NOMO-1 treated with DMSO at 0.1 percent for 48 hours (cell line): ENCODE measurements around the gene TRPC3.
A peak's percentile ranks its signal among the peaks of the same experiment; 100 is the strongest.

ENCODE experiments used
- DNase-seq: peaks from one replicate; lab custom pipeline; 2025; ENCODE audit not compliant: unreplicated experiment; lab: John Stamatoyannopoulos, UW

TRPC3 gene

GRCh38 chr4:121877041-121877773, 74.7 kb downstream of the TRPC3 start:
- no peak for DNase-seq

GRCh38 chr4:121876070-121876469, 75.8 kb downstream of the TRPC3 start:
- no peak for DNase-seq

- no peak for DNase-seq
These were observed 76.2 kb downstream of the TRPC3 start for GRCh38 chr4:121875652-121876051.

GRCh38 chr4:121873604-121874003, 78.3 kb downstream of the TRPC3 start:
- no peak for DNase-seq

- peak; percentile 96 for DNase-seq
These were observed 81.7 kb downstream of the TRPC3 start, which contains the start of gene BBS7 for GRCh38 chr4:121869841-121870822. Gene BBS7, minus strand, starts transcription at chr4:121870474. Its CDS starts 161 bp downstream, at chr4:121870313.

GRCh38 chr4:121863799-121864198, 88.1 kb downstream of the TRPC3 start:
- no peak for DNase-seq

GRCh38 chr4:121861426-121861825, 90.4 kb downstream of the TRPC3 start:
- no peak for DNase-seq

- no peak for DNase-seq
These were observed 91.7 kb downstream of the TRPC3 start for GRCh38 chr4:121860121-121860520.

GRCh38 chr4:121851354-121851753, 100.5 kb downstream of the TRPC3 start:
- DNase-seq, result no peak

- DNase-seq, result no peak
These were observed 105.2 kb downstream of the TRPC3 start for GRCh38 chr4:121846662-121847061.

GRCh38 chr4:121842862-121843261, 109.0 kb downstream of the TRPC3 start:
- DNase-seq, result no peak

- peak; percentile 23 for DNase-seq
These were observed 113.7 kb downstream of the TRPC3 start for GRCh38 chr4:121838136-121838535.

- no peak for DNase-seq
These were observed 122.3 kb downstream of the TRPC3 start for GRCh38 chr4:121829511-121829910.
